DMS114 treated with DMSO at 0.1 percent for 48 hours (cell line): Measurements from ENCODE around the gene IGSF9.
"Not testable (repeated sequence)": the region's sequence is repeated elsewhere in the genome, so short reads cannot be mapped to it uniquely, and the experiment has no call there.

ENCODE experiments used
- DNase-seq: peaks from one replicate; lab custom pipeline; 2025; ENCODE audit not compliant: unreplicated experiment; lab: John Stamatoyannopoulos, UW

IGSF9 gene

DNA sequence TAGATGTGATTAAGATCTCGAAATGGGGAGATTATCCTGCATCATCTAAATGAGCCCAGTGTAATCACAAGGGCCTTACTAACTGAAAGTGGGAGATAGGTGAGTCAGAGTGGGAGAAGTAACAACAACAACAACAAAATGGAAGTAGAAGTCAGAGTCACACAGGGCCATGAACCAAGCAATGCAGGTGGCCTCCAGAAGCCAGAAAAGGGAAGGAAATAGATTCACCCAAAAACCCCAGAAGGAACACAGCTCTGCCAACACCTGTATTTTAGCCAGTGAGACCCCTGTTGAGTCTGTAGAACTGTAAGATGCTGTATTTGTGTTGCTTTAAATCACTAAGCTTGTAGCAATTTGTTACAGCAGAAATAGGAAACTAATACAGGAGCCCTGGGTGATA, 24.2 kb downstream of the IGSF9 start:
- DNase-seq = no peak

DNA sequence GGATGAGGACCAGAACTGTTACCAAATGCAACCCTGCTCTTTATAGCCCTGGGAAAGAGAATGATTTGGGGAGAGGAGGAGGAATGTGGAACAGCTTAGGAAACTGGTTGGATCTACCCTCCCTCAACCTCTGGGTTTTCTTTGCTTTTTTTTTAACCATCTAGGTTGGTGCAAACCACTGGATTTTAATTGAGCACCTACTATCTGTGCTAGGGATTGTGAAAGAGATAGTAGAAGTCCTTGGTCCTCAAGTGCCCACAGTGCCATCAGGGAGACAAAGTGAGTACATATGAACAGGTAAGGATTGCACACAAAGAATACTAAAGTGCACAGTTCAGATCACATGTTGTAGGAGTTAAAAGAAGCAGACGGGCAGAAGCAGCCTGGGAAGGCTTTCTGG, 24.8 kb downstream of the IGSF9 start:
- no peak for DNase-seq

DNA sequence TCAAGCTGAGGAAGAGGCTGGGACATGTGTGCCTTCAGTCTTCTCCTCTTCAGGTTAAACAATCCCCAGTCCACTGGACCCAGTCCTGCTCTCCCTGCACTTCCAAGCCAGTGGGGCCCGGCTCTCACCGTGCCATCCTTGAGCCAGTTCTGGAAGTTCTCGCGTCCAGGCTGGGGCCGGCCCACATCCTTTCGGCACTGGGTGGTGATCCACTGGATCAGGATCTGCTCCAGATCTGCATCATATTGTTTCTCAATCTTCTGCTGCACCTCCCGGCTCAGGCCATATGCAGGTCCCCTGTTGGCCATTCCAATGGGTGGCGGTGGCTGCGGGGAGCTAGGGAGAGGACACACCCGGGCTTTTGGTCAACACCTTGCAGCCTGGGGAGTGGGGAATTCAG, 25.2 kb downstream of the IGSF9 start:
- no peak for DNase-seq

DNA sequence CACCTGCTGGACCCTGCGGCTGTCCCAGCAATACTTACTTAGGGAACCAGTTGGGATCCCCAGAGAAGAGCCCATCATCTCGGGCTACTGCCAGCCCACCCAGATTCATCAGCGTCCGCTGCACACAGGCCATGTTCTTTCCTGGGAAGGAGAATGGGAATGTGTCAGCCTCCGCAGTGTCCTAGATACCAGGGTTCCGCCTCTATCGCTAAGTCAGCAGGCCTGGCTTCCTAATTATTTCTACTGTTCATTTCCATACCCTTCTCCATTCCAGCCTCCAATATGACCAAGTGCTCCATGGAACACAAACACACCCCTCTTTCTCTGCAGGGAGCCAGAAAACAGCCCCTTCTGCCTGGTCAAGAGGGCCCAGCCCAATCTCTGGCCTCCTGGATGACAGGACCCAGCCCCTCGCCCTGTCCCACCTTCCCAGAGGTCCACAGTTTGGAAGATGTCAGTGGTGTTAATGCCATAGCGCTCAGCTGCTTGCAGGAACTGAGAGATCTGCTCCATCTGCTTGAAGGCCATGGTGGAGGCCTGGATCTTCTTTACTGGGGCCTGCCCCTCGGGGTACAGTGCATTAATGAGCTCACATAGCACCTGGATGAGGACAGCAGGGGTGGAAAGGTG, 26.1 kb downstream of the IGSF9 start:
- no peak for DNase-seq

DNA sequence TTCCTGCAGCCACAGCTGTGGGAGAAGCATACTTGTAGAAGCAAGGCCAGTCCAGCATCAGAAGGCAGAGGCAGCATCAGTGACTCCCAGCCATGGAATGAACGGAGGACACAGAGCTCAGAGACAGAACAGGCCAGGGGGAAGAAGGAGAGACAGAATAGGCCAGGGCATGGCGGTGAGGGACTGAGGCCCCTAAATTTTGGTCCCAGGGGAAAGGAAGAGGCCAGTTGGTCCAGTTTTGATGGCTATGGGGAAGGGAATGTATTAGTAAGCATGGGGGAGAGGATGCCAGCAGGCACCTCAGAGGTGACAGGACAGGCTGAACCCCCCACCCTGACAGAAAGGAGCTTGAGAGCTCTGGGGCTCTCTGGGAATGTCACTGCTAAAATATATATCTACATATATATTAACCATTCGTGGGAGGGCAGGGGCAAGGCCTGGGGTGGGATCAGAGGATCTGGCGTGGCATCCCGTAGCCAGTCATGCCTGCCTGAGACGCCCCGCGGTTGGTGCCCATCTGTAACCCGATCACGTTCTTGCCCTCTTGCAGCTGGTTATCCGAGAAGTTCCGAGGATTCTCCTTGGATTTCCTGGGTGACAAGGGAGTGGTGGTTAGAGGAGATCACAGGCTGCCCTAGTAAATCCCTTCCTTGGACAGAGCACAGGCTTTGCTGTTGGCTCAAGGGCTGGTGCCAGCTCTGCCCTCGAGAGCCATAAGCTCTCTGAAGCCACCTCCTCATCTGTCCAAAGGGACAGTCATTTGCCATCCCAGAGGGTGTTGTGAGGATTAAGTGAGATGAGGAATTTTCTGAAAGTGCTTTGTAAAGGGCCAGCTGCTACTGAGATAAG, 26.8 kb downstream of the IGSF9 start:
- no peak for DNase-seq

DNA sequence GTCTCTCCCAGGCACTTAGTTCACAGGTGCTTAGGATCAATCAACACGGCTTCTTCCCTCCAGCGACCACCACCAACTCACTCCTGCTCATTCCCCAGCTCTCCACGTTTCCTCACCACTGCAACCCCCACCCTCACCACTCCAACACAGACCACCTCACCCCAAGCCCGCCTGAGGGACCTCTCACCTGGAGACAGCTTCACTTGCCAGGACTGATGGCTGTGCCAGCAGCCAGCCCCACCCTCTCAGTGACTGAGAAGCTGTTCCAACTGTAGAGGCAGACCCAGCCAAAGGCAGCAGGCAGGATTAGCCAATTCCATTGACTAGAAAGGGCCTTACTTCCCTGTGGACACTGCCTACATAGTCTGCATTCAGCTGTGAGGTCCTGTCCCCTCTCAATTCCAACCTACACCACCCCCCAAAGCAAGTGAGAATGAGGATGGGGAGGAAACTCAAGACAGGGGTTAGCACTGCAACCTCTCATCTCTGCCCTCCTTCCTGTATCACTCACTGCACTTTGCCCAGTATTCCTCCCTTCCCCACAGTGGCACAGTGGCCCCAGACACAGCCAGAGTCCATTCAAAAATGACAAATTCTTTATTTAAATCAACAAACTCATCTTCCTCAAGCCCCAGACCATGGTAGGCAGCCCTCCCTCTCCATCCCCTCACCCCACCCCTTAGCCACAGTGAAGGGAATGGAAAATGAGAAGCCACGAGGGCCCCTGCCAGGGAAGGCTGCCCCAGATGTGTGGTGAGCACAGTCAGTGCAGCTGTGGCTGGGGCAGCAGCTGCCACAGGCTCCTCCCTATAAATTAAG, 27.7 kb downstream of the IGSF9 start:
- DNase-seq = no peak

DNA sequence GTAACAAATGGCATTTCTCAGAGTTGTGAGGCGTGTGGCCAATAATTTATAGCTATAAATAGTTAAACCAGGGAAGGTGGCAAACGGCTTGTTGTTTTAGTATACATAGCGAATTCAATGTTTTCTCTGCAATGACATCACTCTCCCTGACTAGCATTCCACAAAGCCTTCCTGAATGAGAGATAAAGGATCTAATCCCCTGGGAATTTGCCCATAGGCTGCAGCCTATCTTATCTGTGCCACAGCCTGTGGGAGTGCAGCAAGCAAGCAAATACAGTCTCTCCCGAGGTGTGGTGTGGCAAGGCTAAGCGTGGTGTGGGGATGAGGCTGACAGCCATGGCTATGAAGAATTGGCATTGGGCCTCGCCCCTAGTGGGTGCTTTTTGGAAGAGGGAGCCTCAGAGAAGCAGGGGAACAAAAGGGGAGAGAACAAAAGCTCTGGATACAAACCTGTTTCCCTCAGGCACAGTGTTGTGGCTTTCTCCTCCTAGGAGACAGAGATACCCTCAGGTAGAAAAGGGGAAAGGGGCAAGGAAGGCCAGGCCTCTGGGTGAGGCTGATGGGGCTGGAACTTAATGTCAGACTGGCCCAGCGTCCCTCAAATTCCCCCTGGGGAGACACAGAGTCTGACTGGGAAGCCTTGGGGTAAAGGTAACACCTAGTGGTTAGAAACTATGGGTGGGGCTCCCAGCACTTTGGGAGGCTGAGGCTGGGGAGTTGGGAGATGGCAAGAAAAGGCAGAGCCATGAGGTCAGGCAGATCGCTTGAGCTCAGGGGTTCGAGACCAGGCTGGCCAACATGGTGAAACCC, 29.0 kb downstream of the IGSF9 start:
- DNase-seq = no peak

DNA sequence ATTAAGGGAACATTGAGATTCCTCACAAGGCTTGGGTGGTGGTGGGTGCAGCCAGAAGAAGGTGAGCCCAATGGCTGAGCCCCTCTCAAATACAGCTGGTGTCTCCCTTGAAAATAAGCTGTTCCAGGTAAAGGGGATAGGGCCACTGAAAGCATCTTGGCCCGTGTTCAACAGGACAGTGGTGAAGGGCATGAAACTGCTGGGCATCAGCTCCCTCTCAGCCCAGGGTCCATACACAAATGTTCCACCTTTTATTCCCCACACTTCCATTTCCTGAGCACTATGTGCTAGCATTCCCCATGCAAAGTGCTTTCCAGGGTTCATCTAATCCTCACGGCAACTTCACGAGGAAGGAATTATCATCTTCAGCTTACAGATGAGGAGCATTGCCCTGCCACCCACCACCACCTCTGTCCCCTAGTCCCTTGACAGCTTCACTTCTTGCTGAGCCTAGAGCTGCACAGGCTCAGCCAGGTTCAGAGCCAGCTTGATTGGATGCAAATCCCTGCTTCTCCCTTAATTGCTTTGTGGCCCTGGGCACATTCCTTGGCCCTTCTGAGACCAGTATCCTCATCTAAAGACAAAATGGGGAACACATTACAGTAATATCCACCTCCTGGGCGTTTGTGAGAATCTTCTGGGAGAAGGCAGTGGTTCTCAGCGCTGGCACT, 29.7 kb downstream of the IGSF9 start:
- DNase-seq = no peak

DNA sequence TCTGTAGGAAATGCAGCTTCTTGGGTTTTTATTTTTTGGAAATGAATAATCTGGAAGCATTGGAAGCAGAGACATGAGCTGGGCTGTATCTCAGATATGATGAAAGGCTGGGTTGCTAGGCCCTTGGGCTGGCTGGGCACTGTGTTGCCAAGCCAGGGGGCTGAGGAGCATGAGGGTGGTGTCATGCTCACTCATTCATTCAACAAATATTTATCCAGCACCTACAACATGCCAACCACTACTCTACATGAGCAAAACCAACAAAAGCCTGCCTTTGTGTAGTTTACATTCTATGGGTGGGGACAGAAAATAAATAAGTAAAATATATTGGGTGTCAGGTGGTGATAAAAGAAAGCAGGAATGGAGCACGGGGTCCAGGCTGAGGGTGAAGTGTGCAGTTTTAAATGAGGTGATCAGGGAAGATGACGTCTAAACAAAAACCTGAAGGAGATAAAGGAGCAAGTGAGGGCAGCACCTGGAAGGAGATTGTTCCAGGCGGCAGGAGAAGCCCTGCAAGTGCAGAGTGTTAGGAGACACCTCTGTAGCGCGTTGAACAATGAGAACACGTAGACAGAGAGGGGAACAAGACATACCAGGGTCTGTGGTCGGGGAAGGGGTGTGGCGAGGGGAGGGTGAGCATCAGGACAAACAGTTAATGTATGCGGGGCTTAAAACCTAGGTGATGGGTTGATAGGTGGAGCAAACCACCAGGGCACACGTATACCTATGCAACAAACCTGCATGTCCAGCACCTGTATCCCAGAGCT, 31.0 kb downstream of the IGSF9 start:
- DNase-seq = no peak

DNA sequence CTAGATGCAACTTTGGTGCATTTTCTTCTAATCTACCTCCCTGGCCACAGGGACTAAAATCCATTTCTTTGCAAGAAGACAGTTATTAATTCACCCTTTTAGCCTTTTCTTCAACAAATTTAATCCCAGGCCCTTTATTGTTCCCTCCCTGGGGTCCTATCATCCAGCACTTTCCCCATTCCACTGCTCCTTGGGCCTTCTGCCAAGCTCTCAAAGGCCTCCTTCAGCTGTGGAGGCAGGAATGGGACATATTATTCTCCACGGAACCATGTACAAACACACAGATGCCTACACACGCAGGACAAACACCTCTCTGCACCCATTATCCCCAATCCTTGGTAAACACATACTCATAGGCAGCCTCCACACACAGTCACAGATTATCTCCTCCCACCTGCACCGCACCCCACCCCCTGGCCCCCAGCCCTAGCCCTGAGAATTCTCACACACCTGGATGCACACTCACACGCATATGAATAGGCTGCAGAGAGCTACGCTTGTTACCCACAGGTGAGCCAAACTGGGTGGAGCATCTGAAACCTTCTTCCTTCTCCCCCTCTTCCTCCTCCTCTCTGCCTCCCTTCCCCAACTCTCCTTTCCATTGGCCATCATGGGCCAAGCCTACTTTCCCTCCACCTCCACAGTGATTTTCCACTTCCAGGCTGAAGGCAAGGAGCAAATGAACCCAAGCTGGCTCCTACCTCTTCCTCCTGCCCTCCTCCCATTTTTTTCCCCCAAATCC, 31.8 kb downstream of the IGSF9 start:
- DNase-seq = no peak

DNA sequence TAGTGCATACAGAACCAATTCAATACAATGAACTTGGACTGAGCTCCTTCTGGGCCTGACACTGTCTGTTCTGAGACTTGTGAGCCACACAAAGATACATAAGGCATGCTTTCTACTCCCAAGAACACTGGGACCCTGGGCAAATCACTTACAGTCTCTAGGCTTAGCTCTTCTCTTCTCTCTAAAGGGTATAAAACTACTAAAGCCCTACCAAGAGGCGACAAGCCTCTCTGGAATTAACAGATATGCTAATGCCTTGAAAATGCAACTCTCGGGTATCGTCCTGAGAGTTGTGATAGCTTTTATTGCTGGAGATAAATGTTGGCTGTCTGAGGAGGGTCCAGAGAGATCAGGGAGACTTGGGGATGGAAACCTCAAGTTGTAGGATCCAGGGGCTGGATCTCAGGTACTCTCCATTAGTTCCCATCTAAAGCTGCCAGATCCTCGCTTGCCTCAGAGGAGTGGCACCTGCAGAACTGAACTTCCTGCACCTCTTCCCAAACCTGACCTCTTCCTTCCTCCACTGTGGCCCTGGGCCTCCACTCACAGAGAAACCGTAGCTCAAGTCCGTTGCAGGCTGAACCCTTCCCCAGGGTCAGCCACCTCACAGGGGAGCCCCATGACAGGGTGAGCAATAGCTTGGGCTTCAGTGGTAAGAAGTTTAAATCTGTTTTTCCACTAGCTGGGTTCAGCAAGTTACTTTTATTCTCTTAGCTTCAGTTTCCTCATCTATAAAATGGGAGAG, 33.9 kb downstream of the IGSF9 start:
- no peak for DNase-seq

DNA sequence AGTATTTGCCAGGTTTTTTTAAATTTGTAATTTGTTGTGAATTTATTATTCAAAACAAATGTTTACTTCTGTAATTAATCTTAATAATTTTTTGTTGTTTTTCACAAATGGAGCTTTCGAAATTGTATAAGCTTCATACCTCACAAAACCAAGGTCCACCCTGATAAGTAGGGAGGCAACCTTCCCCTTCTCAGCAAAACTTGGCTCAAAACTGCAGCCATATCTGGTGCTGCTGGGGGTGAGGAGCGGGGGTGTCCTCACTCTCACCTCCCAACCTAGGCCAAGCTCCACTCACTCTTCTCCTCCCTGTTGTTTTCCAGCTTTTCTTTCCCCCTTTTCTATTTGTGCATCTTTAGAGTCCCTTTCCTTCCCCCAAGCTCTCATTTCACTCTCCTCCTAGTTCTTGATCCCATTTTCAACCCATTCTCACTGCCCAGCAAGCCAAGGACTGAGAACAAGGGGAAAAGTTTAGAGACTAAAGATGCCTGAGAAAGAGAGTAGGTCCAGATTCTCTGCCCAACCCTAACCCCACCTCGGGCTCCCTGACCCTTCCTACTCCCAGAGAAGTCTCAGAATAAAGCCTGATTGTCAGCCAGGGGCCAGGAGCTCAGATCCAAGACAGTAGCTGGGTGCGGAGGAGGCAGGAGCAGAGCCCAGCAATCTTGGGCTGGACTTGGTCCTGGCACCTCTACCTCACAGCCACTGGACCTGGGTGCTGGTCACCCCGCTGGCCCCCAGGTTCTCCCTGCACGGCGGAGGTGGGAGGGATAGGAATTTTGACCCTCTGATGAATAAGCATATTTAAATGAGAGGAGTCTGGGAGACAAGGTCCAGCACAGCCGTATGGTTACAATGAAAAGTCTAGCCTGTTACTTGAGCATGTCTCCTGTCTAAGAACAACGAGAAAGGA, 37.1 kb downstream of the IGSF9 start:
- DNase-seq = no peak

DNA sequence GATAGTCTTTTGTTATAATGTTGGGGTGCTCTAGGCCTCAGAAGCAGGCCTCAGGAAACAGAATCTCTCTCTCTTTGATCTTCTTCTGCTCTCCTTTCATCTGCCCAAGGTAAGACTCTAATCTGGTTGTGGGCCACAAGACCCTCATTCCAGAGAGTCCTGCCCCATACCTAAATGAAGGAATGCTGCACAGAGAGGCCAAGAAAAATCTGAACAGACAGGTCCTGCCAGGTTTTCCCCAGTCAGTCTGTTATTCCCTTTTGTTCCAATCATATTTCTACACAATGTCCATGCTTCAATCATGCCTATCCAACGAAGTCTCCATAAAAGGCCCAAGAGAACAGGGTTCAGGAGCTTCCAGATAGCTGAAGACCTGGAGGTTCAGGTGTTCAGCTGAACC, 38.5 kb downstream of the IGSF9 start:
- no peak for DNase-seq

DNA sequence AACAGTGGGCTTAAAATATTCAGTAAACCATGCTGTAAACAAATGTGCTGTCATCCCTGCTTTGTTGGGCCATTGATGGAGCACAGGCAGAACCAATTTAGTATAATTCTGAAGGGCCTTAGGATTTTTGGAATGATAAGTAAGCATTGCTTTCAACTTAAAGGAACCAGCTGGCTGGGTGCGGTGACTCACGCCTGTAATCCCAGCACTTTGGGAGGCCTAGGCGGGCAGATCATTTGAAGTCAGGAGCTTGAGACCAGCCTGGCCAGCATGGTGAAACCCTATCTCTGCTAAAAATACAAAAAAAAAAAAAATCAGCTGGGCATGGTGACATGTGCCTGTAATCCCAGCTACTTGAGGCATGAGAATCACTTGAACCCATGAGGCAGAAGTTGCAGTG, 41.4 kb downstream of the IGSF9 start:
- not testable (repeated sequence) for DNase-seq

DNA sequence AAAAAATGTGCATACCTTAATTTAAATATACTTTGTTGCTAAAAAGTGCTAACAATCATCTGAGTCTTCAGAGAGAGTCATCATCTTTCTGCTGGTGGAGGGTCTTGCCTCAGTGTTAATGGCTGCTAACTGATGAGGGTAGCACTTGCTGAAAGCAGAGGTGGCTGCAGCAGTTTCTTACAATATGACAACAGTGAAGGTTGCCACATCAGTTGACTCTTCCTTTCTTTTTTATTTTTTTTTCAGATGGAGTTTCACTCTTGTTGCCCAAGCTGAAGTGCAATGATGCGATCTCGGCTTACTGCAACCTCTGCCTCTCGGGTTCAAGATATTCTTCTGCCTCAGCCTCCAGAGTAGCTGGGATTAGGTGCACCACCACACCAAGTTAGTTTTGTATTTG, 42.9 kb downstream of the IGSF9 start:
- no peak for DNase-seq

DNA sequence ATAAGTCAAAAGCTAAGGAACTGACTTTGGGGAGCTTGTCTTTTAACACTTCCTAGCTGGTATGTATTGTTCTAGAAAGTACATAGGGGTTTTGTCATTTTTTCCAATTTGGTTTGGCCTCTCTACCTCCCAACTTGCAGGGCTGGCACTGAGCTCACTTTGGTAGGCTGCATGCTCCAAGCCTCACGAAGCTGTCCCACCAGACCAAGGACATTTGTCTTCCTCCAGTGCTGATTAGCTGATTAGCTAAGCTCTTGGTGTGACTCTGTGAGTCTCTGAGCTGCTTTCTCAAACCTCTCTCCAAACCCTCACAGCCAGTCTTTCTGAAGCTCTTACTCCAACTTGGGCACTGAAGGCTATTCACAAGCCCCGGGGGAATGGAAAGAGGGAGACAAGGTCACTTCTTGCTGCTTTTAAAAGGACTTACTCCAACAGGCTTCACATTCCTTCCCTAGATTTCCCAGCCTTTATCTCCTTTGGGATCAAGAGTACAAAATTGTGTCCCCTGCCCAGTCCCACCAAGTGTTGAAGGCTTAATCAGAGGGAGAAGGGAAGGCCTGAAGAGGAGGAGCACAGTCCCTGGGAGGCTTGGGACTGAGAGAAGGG, 44.6 kb downstream of the IGSF9 start:
- no peak for DNase-seq

DNA sequence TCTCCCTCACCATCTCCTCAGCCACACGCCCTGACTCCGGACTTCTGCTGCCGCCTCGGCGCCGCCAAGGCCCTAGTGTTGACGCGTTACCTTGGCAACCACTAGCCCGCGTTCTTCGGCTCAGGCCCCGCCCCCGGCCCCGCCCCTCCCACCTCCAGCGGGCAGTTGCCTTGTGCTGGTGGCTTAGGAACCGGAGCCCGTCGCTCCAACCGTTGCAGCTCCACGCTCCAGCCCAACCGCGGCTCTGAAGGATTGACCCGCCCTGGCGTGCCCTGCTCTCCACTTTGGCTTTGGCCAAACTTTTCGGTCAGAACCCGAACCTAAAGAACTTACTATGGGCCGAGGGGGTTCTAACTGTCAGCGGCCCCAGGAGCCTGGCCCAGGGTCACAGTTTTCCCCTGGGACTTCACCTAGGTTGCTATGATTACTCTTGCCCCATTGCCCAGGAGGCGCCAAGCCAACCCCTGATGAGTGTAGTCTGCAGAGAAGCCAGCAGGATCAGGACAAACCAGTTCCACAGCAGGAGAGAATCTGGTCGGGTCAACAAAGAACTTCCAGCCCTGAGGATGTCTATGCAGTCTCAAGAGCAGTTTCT, 45.2 kb downstream of the IGSF9 start, which contains the start of gene CFAP45:
Gene CFAP45, minus strand, starts transcription at position 80 of the 595 bp plus-strand sequence. Its CDS starts 67 bp downstream, at position 13.
- no peak for DNase-seq
